ENCODE data around the gene MKI67.

The MKI67 gene

DNA sequence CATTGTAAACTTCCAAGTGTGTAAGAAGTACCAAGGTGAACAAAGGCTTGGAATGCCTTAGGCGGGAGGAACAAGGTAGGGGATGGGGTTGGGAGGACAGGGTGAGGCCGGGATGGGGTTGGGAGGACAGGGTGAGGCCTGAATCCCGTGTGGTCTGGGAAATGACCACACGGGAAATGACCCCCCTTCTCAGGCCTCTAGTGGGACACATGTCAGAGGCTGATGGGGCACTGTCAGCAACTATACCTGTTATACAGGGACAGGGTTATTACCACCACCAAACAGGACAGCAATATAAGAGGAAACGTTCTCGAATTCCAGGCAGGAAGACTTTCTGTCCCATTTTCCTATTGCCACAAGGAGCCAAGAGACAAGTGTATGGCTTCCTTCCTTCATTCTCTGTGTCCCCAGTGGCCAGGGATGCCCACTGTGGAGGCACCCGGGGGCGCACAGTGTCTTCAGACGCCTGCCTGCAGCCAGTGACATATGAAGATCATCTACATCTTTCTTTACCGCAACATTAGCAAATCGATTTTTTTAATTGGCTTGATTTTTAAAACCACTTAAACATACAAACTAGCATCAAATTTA is 1.3 kb downstream of the MKI67 start:
- Histone ChIP-seq H3K9ac (ENCODE audit: low read length) (peak overlapping the region; percentile 97), H3F3A (ENCODE audit: insufficient read depth, low read length) (peaks cover 13% of the 10 kb centered on the region; the same call in 1 of the 2 replicates), H3K4me3 (ENCODE audit: low read length) (peak overlapping the region; percentile 73), H3K36me3 (replicated peaks; ENCODE audit: insufficient read depth, low read length) (peaks cover 12% of the 10 kb centered on the region), H3K4me2 (ENCODE audit: low read depth, low read length) (peak overlapping the region; percentile 83), H2AFZ (ENCODE audit: low read length) (0 out of 2 replicates have a peak overlapping the region, but pooled peaks have one; percentile 57), H3K79me2 (ENCODE audit: low read length) (peaks cover 65% of the 10 kb centered on the region), H3K27me3 (replicated peaks; ENCODE audit: insufficient read depth, low read length) (no peaks in the 10 kb centered on the region), H3K27ac (ENCODE audit: low read length) (peak overlapping the region; percentile 55; the same call in 1 of the 2 replicates), H4K20me1 (ENCODE audit: insufficient read depth, low read length) (peaks cover 7% of the 10 kb centered on the region; the same call in 1 of the 2 replicates), H3K4me1 (ENCODE audit: low read length) (peaks cover 12% of the 10 kb centered on the region), H3K9me3 (replicated peaks; ENCODE audit: insufficient read depth, low read length) (no peaks in the 10 kb centered on the region), H3K9me2 (replicated peaks; ENCODE audit: insufficient read depth, low read length) (no peaks in the 10 kb centered on the region)
- peak; percentile 18 for DNase-seq
- no peak for TF ChIP-seq EZH2phosphoT487 (IDR thresholded peaks at IDR 0.05; ENCODE audit: low read length)
- TF ChIP-seq CTCF (IDR thresholded peaks at IDR 0.05; ENCODE audit: low read length), result no peak
- TF ChIP-seq EZH2 (optimal IDR thresholded peaks at IDR 0.05; ENCODE audit: low read depth, low read length), result no peak

GRCh38 chr10:128123846-128124245 is 2.4 kb downstream of the MKI67 start:
- H4K20me1 ChIP-seq (ENCODE audit: insufficient read depth, low read length), result peaks cover 7% of the 10 kb centered on the region; the same call in 1 of the 2 replicates
- TF ChIP-seq EZH2phosphoT487 (IDR thresholded peaks at IDR 0.05; ENCODE audit: low read length) (no peak), CTCF (IDR thresholded peaks at IDR 0.05; ENCODE audit: low read length) (no peak), EZH2 (optimal IDR thresholded peaks at IDR 0.05; ENCODE audit: low read depth, low read length) (no peak)

DNA sequence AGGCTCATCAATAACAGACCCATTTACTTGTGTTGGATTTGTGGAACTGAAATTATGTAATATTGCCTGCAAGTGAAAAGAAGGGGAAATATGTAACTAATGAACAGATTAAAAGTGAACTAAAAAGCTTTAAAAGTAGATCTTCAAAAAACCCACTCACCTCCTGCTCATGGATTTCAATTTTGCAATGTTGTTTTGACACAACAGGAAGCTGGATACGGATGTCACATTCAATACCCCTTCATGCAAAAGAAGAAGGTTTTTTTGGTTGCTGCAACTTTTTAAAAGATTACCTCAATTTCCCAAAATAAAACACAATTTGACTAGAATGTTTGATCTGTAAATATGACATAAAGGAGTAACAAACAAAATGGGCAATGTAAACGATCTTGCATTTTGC is 3.3 kb downstream of the MKI67 start:
- H3K36me3 ChIP-seq (replicated peaks; ENCODE audit: insufficient read depth, low read length), result peaks cover 27% of the 10 kb centered on the region
- no peak for DNase-seq

More at GRCh38 chr10:128123846-128124245, 2.4 kb downstream of the MKI67 start:
- Histone ChIP-seq H3K36me3 (replicated peaks; ENCODE audit: insufficient read depth, low read length) (peaks cover 23% of the 10 kb centered on the region), H3K4me1 (ENCODE audit: low read length) (peaks cover 12% of the 10 kb centered on the region), H3K4me3 (ENCODE audit: low read length) (peak overlapping the region; percentile 73), H3K27me3 (replicated peaks; ENCODE audit: insufficient read depth, low read length) (no peaks in the 10 kb centered on the region), H3K9ac (ENCODE audit: low read length) (peak overlapping the region; percentile 97; the same call in 1 of the 2 replicates), H3K79me2 (ENCODE audit: low read length) (peaks cover 75% of the 10 kb centered on the region), H2AFZ (ENCODE audit: low read length) (no peak overlapping the region), H3K9me2 (replicated peaks; ENCODE audit: insufficient read depth, low read length) (no peaks in the 10 kb centered on the region), H3F3A (ENCODE audit: insufficient read depth, low read length) (peaks cover 13% of the 10 kb centered on the region; the same call in 1 of the 2 replicates), H3K9me3 (replicated peaks; ENCODE audit: insufficient read depth, low read length) (no peaks in the 10 kb centered on the region), H3K27ac (ENCODE audit: low read length) (no peak overlapping the region), H3K4me2 (ENCODE audit: low read depth, low read length) (peak overlapping the region; percentile 83)
- no peak for DNase-seq

More for the DNA sequence above, 3.3 kb downstream of the MKI67 start:
- no peak overlapping the region for H3K9ac ChIP-seq (ENCODE audit: low read length)
- H3K9me3 ChIP-seq (replicated peaks; ENCODE audit: insufficient read depth, low read length), result no peaks in the 10 kb centered on the region
- no peak overlapping the region for H2AFZ ChIP-seq (ENCODE audit: low read length)
- H3K27me3 ChIP-seq (replicated peaks; ENCODE audit: insufficient read depth, low read length), result no peaks in the 10 kb centered on the region
- H3K4me2 ChIP-seq (ENCODE audit: low read depth, low read length), result peak overlapping the region; percentile 83
- H3K4me1 ChIP-seq (ENCODE audit: low read length), result peaks cover 12% of the 10 kb centered on the region
- peaks cover 7% of the 10 kb centered on the region; the same call in 1 of the 2 replicates for H4K20me1 ChIP-seq (ENCODE audit: insufficient read depth, low read length)
- peaks cover 84% of the 10 kb centered on the region for H3K79me2 ChIP-seq (ENCODE audit: low read length)
- peaks cover 16% of the 10 kb centered on the region; the same call in 1 of the 2 replicates for H3F3A ChIP-seq (ENCODE audit: insufficient read depth, low read length)
- TF ChIP-seq EZH2phosphoT487 (IDR thresholded peaks at IDR 0.05; ENCODE audit: low read length) (no peak), CTCF (IDR thresholded peaks at IDR 0.05; ENCODE audit: low read length) (no peak), EZH2 (optimal IDR thresholded peaks at IDR 0.05; ENCODE audit: low read depth, low read length) (no peak)
- H3K9me2 ChIP-seq (replicated peaks; ENCODE audit: insufficient read depth, low read length), result no peaks in the 10 kb centered on the region
- H3K4me3 ChIP-seq (ENCODE audit: low read length), result no peak overlapping the region; the same call in 1 of the 2 replicates
- H3K27ac ChIP-seq (ENCODE audit: low read length), result no peak overlapping the region
